Posterior vena cava (tissue), 2 donors: ENCODE data around the gene FOXO6. TPM values are rescaled to one million over a fixed set of nuclear protein-coding genes. Genes with fewer than 3 reads are reported as not detected.

Experiments
- DNase-seq: peaks from one replicate; pipeline ENCODE4 v3.0.0-alpha.2; 2020; ENCODE audit warnings: low spot score
- intact Hi-C, 2 donors: fragments of 100-400 bp; cut with DNase I; formaldehyde crosslinking; loops; one replicate each; pipeline versions ENCODE4 v1.14.1 to v1.14.2; 2022 to 2023
- total RNA-seq, 2 donors: library from RNA; stranded (reverse); fragmentation: NEBNext Ultra II Directional; extraction: Animal tissue kit (Norgen Biotek cat#: 25700); gene quantifications; one replicate each; pipeline ENCODE4 v1.2.1, GENCODE V29; 2021
- donor health status: DM: yes; HTN: yes; CAD: no.
- donor health status: DM: yes; HTN: yes; CAD: no.

The FOXO6 gene
- total RNA-seq, 2 donors from 2014 or later = 0.62 to 0.83 TPM

DNA sequence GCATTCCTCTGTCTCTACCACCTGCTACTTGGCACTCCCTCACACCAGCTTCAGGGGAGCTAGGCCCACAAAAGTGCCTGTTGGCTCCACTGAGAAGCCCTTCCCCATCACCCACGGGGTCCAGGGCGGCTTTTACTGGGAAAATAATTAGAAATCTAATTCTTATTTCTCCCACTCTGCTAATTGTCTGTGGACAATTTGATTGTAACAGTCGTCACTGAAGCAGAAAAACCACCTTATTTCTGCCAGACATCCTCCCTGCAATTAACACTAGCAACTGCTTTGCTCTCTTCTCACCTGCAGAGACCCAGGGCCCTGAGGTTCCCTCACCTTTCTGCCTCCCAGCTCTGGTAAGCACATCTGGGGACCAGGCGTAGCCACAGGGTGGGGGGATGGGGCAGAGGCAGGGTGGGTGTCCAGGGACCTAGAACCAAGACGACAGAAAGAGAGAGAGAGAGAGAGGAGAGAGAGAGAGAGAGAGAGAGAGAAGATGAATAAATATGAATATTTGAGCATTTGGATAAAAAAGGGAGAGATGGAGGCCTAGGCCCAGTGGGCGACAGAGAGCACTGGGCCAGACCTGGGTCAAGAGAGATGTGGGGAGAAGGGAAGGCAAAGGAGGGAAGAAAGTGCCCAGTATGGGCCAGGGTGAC is 32.6 kb downstream of the FOXO6 start:
- intact Hi-C loops = no loop called here
- no peak for DNase-seq

DNA sequence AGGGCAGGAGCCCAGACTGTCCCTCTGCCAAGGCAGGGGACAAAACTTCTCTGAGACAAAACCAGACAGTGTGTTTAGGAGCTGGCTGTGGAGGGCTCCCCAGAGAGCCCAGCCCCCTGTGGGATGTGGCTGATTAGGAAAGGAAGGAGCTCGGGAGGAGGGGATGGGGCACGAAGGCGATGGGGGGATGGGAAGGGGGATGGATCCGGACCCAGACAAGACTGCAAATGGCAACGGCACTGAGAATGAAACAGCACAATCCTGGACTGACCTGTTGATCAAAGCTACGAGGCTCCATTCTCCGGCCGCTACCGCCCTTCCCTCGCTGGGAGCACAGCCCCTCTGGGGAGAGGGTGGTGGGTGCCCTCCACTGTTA is 33.1 kb downstream of the FOXO6 start:
- DNase-seq = no peak
- intact Hi-C loops = no loop called here

DNA sequence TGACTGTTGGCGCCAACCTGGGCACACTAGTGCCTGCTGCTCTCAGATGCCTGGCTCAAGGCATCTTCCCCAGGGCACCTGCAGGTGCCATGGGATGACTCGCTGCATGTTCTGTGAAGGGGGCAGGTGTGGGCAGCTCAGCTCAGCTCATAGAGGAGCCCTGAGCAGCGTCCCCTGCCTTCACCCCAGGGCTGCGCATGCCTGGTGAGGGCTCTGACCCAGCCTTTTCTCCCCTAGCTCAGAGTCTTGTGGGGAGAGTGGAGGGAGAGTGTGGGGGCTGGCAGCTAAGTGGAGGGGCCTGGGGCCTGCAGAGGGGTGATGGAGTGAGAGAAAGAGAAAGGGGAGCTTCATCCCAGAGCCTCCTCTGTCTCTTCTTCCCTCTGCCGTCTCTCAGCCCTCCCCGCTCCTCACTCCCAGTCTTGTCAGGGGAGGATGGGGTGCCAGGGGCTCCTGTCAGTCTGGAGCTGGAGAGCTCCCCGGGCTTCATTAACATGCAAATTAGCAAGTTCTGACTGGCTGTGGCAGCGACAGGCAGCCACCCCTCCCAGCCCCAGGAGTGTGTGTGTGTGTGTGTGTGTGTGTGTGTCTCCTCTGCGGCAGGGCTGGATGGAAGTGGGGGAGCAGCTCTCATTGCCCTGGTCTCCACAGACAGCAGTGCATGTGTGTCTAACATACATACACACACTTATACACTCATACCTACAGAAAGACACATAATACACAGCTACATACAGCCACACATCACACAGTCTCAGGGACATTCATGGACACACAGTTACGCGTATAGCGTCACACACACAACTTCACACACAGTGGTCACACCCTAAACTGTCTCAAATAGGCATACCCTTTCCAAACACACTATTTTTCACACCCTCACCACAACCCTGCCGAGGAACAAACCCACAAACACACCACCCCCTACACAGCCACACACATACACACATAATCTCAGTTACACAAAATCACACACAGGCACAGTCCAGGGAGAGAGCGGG is 34.0 kb downstream of the FOXO6 start:
- DNase-seq = no peak
- intact Hi-C loops = no loop called here

DNA sequence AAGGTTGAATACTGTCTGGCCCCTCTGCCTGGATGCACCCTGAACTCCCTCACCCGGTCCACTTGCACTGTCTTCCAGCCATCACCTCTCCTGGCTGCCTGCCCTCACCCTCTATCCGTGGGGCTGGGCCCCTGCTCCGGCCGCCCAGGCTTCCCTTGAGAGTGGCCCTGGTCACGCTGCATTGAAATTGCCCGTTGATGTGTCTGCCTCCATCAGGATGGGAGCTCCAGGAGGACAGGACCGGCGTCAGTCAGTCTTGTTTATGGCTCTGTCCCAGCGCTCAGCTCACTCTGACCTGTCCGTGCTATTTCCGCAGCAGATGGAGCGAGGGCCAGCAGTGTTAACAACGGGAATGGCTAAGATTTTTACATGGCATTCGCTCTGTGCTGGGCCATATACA is 34.9 kb downstream of the FOXO6 start:
- intact Hi-C loops = no loop called here

DNA sequence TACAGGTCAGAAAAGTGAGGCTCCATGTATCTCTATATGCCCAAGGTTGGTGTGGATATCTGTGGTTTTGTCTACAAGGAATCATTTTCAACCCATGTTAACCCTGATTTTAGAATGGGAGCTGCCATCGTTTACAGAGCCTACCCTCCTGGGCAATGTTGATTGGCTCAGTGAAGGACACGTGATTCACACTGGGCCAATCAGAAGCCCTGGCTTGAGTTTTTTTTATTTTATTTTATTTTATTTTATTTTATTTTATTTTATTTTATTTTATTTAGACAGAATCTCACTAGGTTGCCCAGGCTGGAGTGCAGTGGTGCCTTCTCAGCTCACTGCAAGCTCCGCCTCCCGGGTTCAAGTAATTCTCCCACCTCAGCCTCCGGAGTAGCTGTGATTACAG is 35.8 kb downstream of the FOXO6 start:
- no peak for DNase-seq
- intact Hi-C loops = no loop called here

More for the DNA sequence above, 34.9 kb downstream of the FOXO6 start:
- no peak for DNase-seq

DNA sequence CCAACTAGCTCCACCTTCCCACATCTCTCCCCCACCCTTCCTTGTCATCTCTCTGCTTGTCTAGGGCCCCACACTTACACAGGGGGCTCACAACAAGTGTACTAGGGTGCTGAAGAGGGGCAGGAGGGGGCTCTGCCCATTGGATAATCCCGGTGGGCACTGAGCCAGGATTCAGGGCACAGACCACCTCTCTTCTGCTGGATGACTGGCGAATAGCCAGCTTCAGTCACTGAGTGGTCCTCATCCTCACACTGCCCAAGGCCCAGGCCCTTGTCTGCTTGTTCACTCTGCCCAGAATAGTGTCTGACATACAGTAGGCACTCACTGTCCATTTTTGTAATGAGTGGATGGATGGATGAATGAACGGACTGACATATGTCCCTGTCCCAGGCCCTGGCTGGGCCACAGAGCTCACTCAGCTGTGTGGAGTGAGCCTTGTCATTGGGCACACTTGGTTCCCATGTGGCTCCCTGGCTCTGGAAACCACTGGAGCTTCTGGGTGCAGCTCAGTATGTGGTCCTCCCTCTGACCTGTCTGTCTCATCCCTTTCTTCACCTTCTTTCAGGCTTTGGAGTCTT is 36.6 kb downstream of the FOXO6 start:
- DNase-seq = no peak
- intact Hi-C loops = no loop called here

DNA sequence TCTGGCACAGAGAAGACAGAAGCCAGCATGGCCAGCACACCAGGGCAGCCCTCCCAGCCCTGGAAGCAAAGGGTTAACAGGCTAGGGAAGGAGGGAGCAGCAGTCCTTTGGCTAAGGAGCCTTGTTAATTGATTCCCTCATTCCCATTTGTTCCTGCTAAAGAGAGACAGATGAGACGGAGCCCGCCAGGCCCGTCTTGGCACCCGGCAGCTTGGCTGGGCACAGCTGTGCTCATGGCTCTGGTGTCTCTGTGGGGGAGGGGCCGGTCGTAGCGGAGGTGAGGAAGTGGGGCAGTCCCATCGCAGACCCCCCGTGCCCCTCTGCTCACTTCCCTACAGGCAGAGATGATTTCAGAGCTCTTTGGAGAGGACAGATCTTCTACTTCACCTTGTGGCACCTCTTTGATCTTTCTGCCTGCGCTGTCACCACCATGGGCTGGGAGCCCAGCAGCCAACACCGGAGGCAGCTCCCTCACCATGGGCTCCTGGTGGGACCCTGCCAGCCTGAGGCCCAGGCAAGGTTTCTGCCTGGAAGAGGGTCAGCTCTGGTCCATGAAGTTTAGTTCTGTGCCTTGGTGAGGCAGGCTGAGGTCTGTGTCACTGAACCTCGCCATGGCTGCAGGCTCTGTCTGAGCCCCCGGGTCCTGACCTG is 38.0 kb downstream of the FOXO6 start:
- no peak for DNase-seq
- intact Hi-C loops = no loop called here

DNA sequence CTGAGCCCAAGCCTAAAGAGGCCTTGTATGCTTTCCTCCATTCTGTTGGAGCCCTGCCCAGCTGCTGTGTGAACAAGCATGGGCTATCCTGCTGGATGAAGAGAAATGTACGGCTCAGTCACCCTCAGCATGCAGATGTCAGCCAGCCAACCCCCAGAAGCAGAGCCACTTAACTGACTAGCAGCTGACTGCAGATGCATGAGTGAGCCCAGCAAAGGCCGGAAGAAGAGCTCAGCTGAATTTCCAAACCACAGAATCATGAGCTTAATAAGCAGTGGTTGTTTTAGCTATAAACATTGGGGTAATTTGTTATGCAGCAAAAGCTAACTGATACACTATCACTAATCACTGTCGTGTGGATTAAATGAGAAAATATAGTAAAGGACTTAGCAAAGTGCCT is 39.0 kb downstream of the FOXO6 start:
- intact Hi-C loops = no loop called here
- no peak for DNase-seq

DNA sequence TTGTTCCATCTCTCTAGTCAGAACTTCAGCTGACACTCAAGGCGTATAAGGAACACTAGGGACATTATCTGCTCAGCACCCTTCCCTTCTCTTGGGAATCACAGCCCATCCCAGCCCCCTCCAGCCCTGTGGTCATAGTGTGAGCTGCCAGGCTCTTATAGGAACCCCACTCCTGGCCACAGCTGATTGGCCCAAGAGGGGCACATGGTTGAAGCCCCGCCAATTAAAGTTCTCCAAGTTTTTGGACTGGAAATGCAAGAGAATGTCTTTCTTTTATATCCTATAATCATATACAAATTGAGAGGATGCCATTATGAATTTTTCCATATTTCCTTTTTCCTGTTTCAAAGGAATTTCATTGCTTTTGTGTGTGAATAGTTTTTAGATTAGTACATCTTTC is 40.7 kb downstream of the FOXO6 start:
- intact Hi-C loops = no loop called here
- DNase-seq = no peak

DNA sequence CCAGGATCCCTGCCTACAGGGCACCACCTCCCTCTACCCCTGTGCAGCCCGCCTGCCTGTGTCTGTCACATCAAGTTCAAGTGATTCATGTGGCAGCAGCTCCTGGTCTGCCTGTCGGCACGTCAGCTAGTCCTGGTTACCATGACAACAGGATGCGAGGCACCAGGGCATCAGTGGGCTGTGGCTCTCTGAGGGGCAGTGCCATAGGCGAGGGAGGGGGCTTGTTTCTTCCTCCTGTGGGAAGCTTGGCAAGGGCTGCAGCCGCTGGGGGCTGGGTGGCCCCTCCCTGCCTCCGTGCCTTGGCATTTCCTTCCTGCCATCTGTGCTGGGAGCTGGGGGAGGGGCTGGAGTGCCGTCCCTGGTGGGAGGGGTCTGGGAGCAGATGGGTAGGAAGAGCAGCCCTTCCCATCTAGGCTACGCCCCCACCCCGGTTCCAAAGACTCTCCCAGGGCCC is 43.1 kb downstream of the FOXO6 start:
- intact Hi-C loops = no loop called here

DNA sequence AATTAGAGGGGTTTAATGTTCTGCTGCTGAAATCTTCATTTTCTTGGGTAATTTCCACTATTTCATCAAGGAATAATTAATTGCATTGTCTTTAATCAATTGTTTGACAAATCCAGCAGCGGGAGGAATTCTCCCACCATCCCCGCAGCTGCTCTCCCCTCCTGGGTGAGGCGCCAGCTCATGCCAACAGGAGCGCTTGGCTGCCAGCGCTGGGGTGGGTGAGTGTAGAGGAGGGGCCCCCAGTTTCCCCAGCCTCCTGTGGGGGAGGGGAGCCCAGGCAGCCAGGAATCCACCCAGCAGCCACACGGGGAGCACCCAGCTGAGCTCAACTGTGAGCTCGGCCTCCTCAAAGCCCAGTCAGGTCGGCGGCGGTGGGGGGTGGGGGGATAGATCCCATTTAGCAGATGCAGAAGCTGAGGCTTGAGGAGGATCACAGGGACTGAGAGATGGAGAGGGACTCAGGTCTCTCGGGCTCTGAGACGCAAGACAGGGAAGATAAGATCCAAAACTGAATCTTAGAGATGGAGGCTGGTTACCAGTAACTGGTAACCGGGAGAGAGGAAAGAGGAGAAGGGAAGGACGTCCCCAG is 46.5 kb downstream of the FOXO6 start:
- intact Hi-C loops = no loop called here
- no peak for DNase-seq

More for the DNA sequence above, 43.1 kb downstream of the FOXO6 start:
- DNase-seq = no peak

DNA sequence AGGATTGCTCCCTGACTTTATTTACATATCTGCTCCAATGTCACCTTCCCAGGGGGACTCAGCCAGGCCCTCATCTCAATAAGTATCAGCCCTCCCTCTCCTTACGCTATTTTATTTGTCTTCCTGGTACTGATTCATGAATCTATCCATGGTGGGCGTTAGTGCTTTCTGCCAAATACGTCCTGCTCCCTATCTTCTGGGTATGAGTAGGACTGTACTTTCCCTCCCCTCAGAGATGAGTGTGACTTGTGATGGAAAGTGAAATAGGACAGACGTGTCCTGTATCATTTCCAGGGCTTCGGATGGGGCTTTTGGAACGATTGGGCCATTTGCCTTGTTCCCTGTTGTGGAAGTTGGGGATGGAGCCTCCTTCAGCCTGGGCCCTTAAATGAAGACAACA is 47.5 kb downstream of the FOXO6 start:
- no peak for DNase-seq
- intact Hi-C loops = no loop called here

DNA sequence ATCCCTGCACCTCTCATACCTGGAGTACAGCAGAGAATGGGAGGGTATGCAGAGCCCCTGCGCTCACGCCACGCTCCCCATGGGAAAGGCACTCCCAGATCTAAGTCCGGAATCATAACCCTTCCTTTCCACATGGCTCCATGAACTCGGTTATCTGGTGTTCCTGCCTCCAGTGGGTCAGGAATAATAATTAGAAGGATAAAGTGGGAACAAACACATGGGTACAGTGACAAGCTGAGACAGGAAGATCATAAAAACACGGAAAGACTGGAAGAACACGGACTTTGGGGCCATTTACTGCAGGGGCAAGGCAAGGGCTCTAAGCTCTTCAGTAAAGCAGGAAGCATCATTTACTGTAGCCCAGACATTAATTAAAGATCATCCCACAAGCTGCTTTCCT is 48.6 kb downstream of the FOXO6 start:
- no peak for DNase-seq
- intact Hi-C loops = no loop called here

DNA sequence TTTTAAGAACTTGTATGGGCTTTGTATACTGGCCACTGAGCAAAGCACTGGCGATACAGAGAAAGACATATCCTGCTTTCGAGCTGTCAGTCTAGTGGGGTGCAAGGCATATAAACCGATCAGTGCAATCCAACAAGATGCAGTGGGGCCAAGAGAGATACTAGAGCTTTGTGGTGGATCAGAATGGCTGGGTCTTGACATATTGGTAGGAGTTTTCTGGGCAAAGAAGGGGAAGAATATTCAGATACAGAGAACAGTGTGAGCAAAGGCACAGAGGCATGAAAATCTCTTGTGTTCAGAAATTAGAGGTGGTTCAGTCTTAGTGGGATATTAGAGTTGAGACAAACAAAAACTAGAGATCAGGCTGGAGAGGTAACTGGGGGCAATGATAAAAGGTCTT is 49.2 kb downstream of the FOXO6 start:
- DNase-seq = no peak
- intact Hi-C loops = no loop called here

DNA sequence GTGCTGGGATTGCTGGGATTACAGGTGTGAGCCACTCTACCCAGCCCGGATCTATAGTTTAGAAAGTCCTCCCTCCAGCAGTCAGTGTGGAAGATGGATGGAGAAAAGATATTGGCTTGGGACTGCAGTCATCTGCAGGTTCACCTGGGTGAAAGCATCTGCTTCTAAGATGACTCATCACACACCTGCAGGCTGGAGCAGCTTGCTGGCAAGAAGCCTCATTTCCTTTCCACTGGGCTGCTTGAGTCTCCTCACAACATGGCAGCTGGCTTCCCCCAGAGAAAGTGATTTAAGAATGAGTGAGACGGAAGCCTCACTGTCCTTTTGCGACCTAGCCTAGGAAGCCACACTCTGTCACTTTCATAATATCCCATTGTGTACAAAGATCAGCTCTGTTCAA is 50.0 kb downstream of the FOXO6 start:
- intact Hi-C loops = no loop called here

DNA sequence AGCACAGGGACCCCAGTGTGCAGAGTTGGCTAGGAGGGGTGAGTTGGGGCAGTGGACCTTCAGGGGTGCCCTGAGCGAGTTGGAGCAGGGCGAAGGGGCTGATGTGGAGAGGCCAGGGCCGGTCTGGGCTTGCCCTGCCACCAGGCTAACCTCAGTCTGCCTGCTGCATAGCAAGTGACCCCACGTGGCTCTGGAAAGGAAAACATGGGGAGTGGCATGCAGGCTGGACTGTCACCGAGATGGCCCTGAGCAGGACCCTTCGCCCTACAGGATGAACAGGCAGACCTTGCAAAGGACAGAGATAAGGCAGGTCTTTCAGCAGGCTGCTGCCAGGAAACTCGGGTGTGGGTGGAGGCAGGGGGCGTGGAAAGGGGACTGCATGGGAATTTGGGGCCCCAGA is 51.5 kb downstream of the FOXO6 start:
- intact Hi-C loops = no loop called here
- no peak for DNase-seq

More for the DNA sequence above, 50.0 kb downstream of the FOXO6 start:
- no peak for DNase-seq

DNA sequence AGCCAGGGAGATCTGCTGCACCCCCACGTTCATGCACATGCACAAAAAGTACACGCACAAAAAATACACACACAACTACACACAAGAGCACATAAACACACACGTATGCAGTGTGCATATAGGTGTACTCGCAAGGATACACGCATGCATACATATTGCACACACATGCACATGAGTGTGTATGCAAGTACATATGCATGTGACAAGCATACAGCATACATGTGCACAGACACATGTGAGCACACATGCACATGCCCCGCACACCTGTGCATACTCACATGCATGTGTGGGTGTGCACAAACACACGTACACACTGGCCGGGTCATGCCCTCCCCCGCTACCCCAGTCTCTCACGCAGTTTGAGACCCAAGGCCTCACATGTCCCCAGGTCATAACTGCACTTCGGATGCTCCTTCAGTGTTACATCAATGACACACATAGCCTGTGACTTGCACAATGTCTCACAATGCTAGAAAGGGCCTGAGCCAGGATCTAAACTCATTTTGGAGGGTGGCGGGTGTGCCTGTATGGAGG is 52.6 kb downstream of the FOXO6 start:
- intact Hi-C loops = no loop called here
- DNase-seq = no peak

DNA sequence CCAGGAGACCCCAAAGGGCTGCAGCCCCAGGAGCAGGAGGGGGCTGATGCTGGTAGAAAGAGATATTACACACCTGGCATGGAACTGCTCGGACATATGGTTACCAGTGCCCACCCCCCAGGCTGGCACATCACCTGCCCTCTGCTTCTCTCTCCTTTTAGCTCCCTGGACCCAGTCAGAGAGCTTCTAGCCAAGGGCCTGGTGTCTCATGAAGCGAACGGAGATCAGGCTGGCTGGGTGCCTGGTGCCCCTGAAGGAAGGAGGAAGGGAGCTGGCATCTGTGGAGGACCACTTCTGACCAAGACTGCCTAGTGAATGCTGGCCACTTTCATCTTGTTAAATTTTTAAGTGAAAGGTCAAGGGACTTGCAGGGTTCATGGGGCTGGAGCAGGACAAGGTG is 53.1 kb downstream of the FOXO6 start:
- intact Hi-C loops = no loop called here
- no peak for DNase-seq

DNA sequence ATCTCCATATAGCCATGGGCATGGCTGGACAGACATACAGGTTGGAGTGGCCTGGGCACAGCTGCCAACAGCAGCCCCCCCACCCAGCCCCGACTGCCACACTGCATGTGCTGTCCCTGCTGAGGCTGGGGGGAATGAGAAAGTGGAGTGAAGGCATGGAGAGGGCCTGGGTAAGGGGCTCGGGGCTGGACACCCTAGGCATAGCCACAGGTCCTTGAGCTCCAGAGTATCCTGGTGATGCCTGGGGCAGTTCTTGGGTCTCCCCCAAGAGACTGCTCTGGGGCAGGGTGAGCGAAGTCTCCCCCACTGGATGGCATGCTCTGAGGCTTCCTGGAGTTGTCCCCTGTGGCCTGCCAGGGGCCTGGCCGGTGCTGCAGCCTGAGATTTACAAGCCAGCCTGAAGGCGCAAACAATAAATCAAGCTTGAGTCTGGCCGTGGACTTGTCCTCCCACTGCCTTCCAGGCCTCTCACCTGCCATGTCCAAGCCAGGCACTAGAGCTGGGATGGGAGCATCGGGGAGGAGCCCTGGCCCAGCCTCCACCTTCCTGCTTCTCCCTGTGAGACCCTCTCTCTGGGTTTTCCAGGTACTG is 53.6 kb downstream of the FOXO6 start:
- intact Hi-C loops = loop anchor here (5.0 kb wide), 2 partner anchors 138 to 143 kb away; no protein-coding TSS in a partner anchor
- no peak for DNase-seq
